Hepatic stellate cell (primary cell): ENCODE data around the gene HACD1.

Experiments used
- DNase-seq: peaks from one replicate; pipeline ENCODE4 v3.0.0; 2011; ENCODE audit warnings: low spot score

Gene HACD1

GRCh38 chr10:17580885-17581284 lies 36.3 kb downstream of the HACD1 start:
- no peak for DNase-seq

- no peak for DNase-seq
Measured at GRCh38 chr10:17578603-17579002, 38.6 kb downstream of the HACD1 start.

GRCh38 chr10:17576768-17577167 lies 40.4 kb downstream of the HACD1 start:
- no peak for DNase-seq

GRCh38 chr10:17564911-17565310 lies 52.3 kb downstream of the HACD1 start:
- no peak for DNase-seq

- DNase-seq, result no peak
Measured at GRCh38 chr10:17563452-17563851, 53.7 kb downstream of the HACD1 start.

GRCh38 chr10:17562614-17563013 lies 54.6 kb downstream of the HACD1 start:
- no peak for DNase-seq

- DNase-seq, result no peak
Measured at GRCh38 chr10:17561111-17561510, 56.1 kb downstream of the HACD1 start.

GRCh38 chr10:17557459-17557858 lies 59.7 kb downstream of the HACD1 start:
- no peak for DNase-seq

- no peak for DNase-seq
Measured at GRCh38 chr10:17548770-17549169, 68.4 kb downstream of the HACD1 start.

- DNase-seq, result no peak
Measured at GRCh38 chr10:17548162-17548561, 69.0 kb downstream of the HACD1 start.

GRCh38 chr10:17547060-17547459 lies 70.1 kb downstream of the HACD1 start:
- no peak for DNase-seq

GRCh38 chr10:17544465-17544864 lies 72.7 kb downstream of the HACD1 start:
- DNase-seq, result no peak
